ENCODE results near the gene GOLGA8G.
"Not testable (repeated sequence)": the region's sequence is repeated elsewhere in the genome, so short reads cannot be mapped to it uniquely, and the experiment has no call there.

GRCh38 chr15:28515208-28515607 is 17.6 kb downstream of the GOLGA8G start:
- not testable (repeated sequence) for TF ChIP-seq CTCF, POLR2AphosphoS5, POLR2A (IDR thresholded peaks at IDR 0.05)

Data from breast epithelium (tissue), 3 donors.